Peyer's patch (tissue), 4 donors: Measurements from ENCODE around the gene RCC2. TPM values are rescaled to one million over a fixed set of nuclear protein-coding genes. Genes with fewer than 3 reads are reported as not detected.
"Not testable (repeated sequence)": the region's sequence is repeated elsewhere in the genome, so short reads cannot be mapped to it uniquely, and the experiment has no call there.

Experiments used
- DNase-seq, 3 donors: peaks; one replicate each; pipeline ENCODE4 v3.0.0-alpha.2; 2017 to 2019
- H3K27ac ChIP-seq, 4 donors: fragments of 200-600 bp; sonication (generic); one replicate each; pipeline ENCODE4 v1.5.1; 2016 to 2019
- H3K27me3 ChIP-seq, 2 donors: fragments of 200-600 bp; sonication (generic); one replicate each; pipeline ENCODE4 v1.5.1; 2019
- H3K36me3 ChIP-seq, 3 donors: fragments of 200-600 bp; sonication (generic); one replicate each; pipeline ENCODE4 v1.5.1; 2016 to 2019
- H3K4me1 ChIP-seq, 4 donors: fragments of 200-600 bp; sonication (generic); one replicate each; pipeline ENCODE4 v1.5.1; 2016 to 2019
- H3K4me3 ChIP-seq, 4 donors: fragments of 200-600 bp; sonication (generic); 1 replicate in 3 of 4; 2 replicates in 1 of 4; pipeline ENCODE4 v1.5.1; 2016 to 2019; ENCODE audit warnings: mild to moderate bottlenecking in 1 of 4
- H3K9me3 ChIP-seq, 4 donors: fragments of 200-600 bp; sonication (generic); one replicate each; pipeline ENCODE4 v1.5.1; 2016 to 2019; ENCODE audit warnings: mild to moderate bottlenecking in 1 of 4
- CTCF ChIP-seq, 6 experiments: fragments of 450-650 bp in 4 of 6; fragments of 200-600 bp in 2 of 6; sonication (generic) in 1 of 6; IDR thresholded peaks; one replicate each; pipeline ENCODE4 v1.5.1; 2017 to 2019; ENCODE audit warnings: antibody characterized with exemption in 6 of 6, mild to moderate bottlenecking in 3 of 6, moderate library complexity in 1 of 6
- POLR2A ChIP-seq, 2 donors: fragments of 450-650 bp; IDR thresholded peaks; one replicate each; pipeline ENCODE4 v1.5.1; 2017; ENCODE audit warnings: antibody characterized with exemption in 2 of 2, mild to moderate bottlenecking in 2 of 2, moderate library complexity in 2 of 2
- total RNA-seq, 4 donors: library from RNA; depleted of rRNA; stranded (reverse); fragments of >200 nt; gene quantifications; one replicate each; pipeline ENCODE4 v1.1.0, GENCODE V29; 2016

RCC2 gene
- total RNA-seq, 4 donors from 2014 or later, result 22.9 to 54.5 (median 34.9) TPM

GRCh38 chr1:17472814-17473213 is 33.3 kb upstream of the RCC2 start:
- no peaks in the 10 kb centered on the region for H3K4me1 ChIP-seq
- no peaks in the 10 kb centered on the region for H3K36me3 ChIP-seq
- H3K9me3 ChIP-seq, result no peaks in the 10 kb centered on the region
- no peak overlapping the region for H3K4me3 ChIP-seq
- no peak for TF ChIP-seq CTCF (IDR thresholded peaks at IDR 0.05)
- TF ChIP-seq POLR2A (IDR thresholded peaks at IDR 0.05), result no peak
- no peaks in the 10 kb centered on the region for H3K27me3 ChIP-seq
- no peak for DNase-seq
- no peak overlapping the region for H3K27ac ChIP-seq

- H3K4me1 ChIP-seq, result no peaks in the 10 kb centered on the region
- H3K27ac ChIP-seq, result no peak overlapping the region
- no peak overlapping the region for H3K4me3 ChIP-seq
- DNase-seq, result no peak
- H3K36me3 ChIP-seq, result no peaks in the 10 kb centered on the region
- H3K27me3 ChIP-seq, result no peaks in the 10 kb centered on the region
- H3K9me3 ChIP-seq, result no peaks in the 10 kb centered on the region
- TF ChIP-seq CTCF (IDR thresholded peaks at IDR 0.05) (no peak), POLR2A (IDR thresholded peaks at IDR 0.05) (no peak)
Observed at GRCh38 chr1:17471393-17471792, 31.9 kb upstream of the RCC2 start.

- Histone ChIP-seq H3K4me3 (no peak overlapping the region), H3K27me3 (no peaks in the 10 kb centered on the region), H3K9me3 (no peaks in the 10 kb centered on the region), H3K27ac (no peak overlapping the region), H3K4me1 (no peaks in the 10 kb centered on the region), H3K36me3 (no peaks in the 10 kb centered on the region)
- TF ChIP-seq POLR2A (IDR thresholded peaks at IDR 0.05) (no peak), CTCF (IDR thresholded peaks at IDR 0.05) (no peak)
- no peak for DNase-seq
Observed at GRCh38 chr1:17470021-17470799, 30.7 kb upstream of the RCC2 start.

GRCh38 chr1:17468357-17469265 is 29.1 kb upstream of the RCC2 start:
- H3K4me1 ChIP-seq, H3K27me3 ChIP-seq, DNase-seq, H3K36me3 ChIP-seq, H3K27ac ChIP-seq, H3K4me3 ChIP-seq, H3K9me3 ChIP-seq: not testable (repeated sequence)

GRCh38 chr1:17466359-17466758 is 26.9 kb upstream of the RCC2 start:
- no peak overlapping the region for H3K4me3 ChIP-seq
- DNase-seq, result no peak
- H3K27ac ChIP-seq, result no peak overlapping the region
- no peak for TF ChIP-seq CTCF (IDR thresholded peaks at IDR 0.05)
- no peak for TF ChIP-seq POLR2A (IDR thresholded peaks at IDR 0.05)
- no peaks in the 10 kb centered on the region for H3K4me1 ChIP-seq
- no peaks in the 10 kb centered on the region for H3K36me3 ChIP-seq
- no peaks in the 10 kb centered on the region for H3K9me3 ChIP-seq
- no peaks in the 10 kb centered on the region for H3K27me3 ChIP-seq

- Histone ChIP-seq H3K36me3 (no peaks in the 10 kb centered on the region), H3K9me3 (no peaks in the 10 kb centered on the region), H3K4me3 (no peak overlapping the region), H3K27me3 (peaks cover 0 to 3% of the 10 kb centered on the region in 2 donors), H3K27ac (no peak overlapping the region), H3K4me1 (no peaks in the 10 kb centered on the region)
- TF ChIP-seq POLR2A (IDR thresholded peaks at IDR 0.05) (no peak), CTCF (IDR thresholded peaks at IDR 0.05) (no peak)
- no peak for DNase-seq
Observed at GRCh38 chr1:17465228-17465627, 25.8 kb upstream of the RCC2 start.
